ENCODE data around the gene DLEU7.

Gene DLEU7

DNA sequence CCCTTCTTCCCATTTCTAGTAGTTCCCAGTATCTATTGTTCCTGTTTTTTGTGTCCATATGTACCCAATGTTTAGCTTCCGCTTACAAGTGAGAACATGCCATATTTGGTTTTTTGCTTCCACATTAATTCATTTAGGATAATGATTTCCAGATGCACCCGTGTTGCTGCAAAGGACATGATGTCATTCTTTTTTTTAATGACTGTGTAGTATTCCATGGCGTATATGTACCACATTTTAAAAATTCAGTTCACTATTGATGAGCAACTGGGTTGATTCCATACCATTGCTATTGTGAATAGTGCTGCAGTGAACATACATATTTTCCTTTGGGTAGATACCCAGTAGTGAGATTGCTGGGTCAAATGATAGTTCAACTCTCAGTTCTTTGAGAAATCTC is 50.5 kb downstream of the DLEU7 start:
- no peak for DNase-seq (ENCODE audit: low read depth in 2 of 2)

- no peak for DNase-seq (ENCODE audit: low read depth in 2 of 2)
These were observed 54.8 kb downstream of the DLEU7 start for GRCh38 chr13:50788551-50789210.

DNA sequence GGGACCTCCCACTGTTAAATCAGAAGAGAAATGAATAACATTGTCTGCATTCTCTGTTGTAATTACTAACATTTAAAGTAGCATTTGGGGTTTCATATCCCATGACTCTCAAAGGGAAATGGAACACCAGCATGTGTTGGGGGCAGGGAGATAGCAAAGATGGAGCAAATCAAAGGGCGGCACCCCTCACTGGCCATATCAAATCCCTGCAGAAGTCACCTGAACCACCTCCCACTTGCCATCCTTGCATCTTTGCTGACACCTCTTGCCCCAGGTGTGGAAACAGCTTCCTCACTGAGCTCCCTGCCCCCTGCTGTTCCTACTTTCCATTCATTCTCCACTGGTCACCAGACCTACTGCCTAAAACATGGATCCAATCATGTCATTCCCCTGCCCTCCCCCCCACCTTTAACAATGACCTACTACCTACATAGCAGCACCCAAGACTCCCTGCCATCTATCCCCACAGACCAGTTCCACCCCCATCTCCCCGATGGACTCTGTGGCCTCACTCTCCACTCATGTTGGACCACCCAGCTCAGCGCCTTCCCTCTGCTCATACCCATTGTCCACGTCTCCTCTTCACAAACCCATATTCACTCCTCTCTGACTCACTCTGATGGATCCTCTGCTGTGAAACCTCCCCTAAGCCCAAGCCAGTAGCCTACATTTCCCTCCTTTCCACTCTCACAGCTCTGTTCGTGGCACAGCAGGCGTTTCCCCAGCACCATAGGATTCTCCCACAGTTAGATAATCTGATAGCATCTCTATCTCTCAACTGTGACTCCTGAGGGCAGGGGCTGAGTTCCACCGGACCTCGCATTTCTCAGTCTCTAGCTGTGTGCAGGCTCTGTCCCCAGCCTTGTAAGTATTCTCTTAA is 55.9 kb downstream of the DLEU7 start:
- no peak for DNase-seq (ENCODE audit: low read depth in 2 of 2)

- no peak for DNase-seq (ENCODE audit: low read depth in 2 of 2)
These were observed 59.7 kb downstream of the DLEU7 start for GRCh38 chr13:50783717-50784290.

DNA sequence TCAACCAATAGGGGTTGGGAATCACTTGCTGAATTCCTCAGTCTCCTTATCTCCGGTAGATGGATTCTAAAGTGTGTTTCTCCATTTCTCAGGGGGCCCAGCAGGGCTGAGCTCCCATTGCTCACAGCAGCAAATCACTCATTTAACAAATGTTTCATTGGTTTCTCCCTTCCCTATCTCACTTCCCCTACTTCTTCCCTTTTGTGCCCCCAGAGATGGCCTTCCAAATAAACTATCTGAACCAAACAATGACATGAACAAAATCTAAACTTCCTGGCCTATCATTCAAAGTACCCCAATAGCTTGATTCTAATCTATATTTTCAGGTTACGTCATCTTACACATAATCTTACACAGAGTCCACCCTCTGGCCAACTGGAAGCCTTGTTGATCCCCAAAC is 60.4 kb downstream of the DLEU7 start:
- DNase-seq (ENCODE audit: low read depth in 2 of 2): no peak

- no peak for DNase-seq (ENCODE audit: low read depth in 2 of 2)
These were observed 63.1 kb downstream of the DLEU7 start for GRCh38 chr13:50780201-50781015.

- no peak for DNase-seq (ENCODE audit: low read depth in 2 of 2)
These were observed 63.9 kb downstream of the DLEU7 start for GRCh38 chr13:50779443-50780200.

All from stimulated activated CD8-positive, alpha-beta memory T cell treated with anti-CD3 and anti-CD28 coated beads, Interleukin-2, amount 100 ng/mL, for 48 hours (primary cell).